ENCODE results near the gene CARD11.
A peak's percentile ranks its signal among the peaks of the same experiment; 100 is the strongest.

The CARD11 gene

DNA sequence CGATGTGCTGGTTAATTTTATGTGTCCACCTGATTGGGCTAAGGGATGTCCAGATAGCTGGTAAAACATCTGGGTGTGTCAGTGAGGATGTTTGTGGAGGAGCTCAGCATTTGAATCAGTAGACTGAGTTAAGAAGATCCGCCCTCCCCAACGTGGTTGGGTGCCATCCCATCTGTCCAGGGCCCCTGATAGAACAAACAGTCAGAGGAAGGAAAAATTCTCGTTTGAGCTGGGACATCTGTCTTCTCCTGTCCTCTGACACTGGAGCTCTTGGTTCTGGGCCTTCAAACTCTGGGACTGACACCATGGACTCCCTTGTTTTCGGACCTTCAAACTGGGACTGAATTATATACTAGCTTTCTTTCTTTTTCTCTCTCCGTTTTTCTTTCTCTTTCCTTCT, 59.6 kb downstream of the CARD11 start:
- DNase-seq (ENCODE audit: low read depth in 4 of 4, low spot score in 1 of 4), result no peak

DNA sequence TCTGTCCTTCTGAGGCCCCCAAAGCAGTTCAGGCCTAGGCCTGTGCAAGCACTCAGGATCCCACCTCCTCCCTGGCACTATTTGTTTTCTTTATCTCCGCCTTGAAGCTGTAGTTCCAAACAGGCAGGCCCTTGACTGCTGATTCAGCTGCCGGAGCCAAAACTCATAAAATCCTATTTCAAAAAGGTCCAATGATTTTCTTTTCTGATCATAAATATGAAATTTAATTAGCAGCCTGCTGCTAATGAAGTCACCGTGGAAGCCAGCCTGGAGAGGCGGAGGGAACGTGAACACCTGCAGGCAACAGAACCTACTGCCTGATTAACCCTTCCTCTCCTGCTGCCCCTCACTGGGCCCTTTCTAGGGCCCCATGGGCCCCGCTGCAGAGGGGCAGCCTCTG, 60.1 kb downstream of the CARD11 start:
- DNase-seq (ENCODE audit: low read depth in 4 of 4, low spot score in 1 of 4), result no peak

DNA sequence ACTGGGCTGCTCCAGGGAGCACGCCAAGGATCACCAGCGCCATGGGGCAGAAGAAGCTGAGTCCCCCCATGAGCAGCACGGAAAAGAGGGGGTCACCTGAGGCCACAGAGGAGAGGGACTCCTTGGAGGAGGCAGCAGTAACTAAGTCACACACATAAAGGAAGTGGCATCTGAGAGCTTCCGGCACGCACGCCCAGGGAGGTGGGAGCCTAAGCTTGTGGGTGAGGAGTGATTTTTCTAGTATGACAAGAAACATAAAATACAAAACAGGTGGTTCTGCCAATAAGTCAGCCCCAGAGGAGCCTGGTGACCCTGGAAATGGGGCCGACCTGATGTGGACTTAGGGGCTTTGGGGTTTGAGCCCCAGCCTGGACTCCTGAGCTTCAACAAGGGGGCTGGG, 60.8 kb downstream of the CARD11 start:
- peak in 2 of 4 experiments; percentile 20 to 32 for DNase-seq (ENCODE audit: low read depth in 4 of 4, low spot score in 1 of 4)

DNA sequence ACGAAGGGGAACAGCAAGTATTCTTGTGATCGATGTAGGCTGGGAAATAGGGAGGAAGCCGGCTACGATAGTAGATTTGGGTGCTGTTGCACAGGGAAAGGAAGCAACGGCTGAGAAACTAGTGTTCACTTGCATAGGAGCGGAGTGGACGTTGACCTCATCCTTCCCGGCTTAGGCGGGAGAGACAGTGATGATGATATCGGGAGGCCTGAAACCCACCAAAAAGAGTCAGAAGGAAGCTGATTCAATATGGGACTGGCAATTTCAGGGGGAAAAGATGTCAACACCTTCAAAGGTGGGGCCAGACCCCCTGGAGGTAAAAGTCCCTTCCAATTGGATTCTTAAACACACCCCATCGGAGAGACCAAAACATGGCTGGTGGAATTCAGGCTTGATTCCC, 61.3 kb downstream of the CARD11 start:
- DNase-seq (ENCODE audit: low read depth in 4 of 4, low spot score in 1 of 4), result no peak

DNA sequence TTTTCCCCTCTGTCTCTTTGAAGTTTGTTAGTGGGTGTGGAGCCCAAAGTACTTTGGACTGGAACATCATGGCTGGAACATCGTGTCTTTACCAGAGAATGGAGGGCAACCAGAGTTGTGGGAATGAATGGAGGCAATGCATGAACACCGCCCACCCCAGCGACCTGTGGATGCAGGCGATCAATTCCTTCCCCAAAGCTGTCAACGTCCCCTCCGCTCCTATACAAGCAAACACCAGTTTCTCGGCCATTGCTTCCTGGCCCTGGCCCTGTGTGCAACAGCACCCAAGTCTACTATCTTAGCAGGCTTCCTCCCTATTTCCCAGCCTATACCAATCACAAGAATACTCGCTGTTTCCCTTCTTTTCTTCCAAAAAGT, 62.6 kb downstream of the CARD11 start:
- DNase-seq (ENCODE audit: low read depth in 4 of 4, low spot score in 1 of 4), result no peak

DNA sequence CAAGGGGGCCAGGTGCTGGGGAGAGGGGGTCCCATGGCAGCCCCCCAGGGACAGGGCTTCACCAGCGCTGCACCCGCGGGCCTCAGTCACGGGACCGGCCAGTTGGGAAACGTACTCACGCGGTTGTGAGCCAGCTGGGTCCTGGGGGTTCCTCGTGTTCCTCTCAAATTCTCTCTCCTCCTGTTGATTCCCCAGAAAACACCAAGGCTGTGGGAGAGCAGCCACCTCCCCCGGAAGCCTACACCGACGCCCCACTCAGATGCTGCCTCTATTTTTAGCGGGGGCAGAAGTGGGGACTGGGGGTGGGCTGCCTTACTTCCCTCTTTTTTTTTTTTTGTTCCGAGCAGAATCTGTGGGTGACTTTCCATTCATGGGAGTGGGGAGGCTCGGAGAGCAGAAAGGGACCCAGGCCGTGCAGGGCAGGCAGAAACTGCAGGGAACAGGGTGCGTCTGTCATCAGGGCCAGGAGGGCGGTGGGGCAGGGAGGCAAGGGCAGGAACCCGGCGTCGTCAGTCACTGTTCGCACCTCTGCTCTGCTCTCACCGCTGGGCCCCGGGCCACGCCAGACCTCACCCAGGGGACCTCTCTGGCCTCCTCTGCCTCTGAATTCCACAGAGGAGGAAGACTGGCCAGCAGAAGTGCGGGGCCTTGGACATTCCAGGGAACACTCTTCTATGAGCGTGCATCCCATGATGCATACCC, 63.1 kb downstream of the CARD11 start:
- DNase-seq (ENCODE audit: low read depth in 4 of 4, low spot score in 1 of 4), result no peak

DNA sequence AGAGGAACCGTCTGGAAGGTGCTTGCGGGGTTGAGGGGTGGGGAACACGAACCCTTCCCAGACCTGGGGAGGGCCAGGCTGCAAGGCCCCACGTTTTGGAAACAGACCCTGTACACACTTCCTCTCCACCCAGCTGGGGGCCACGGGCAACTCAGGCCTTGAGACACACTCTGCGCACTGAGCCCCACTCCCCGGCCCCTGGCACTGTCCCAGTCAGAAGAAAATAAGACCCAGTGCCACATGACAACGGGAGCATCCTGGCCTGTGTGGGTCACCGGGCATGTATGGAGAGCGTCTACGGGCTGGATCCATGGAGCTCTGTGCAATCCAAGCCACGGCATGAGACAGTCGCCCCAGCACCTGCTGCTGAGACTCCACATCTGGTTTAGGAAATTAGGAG, 63.7 kb downstream of the CARD11 start:
- no peak for DNase-seq (ENCODE audit: low read depth in 4 of 4, low spot score in 1 of 4)

DNA sequence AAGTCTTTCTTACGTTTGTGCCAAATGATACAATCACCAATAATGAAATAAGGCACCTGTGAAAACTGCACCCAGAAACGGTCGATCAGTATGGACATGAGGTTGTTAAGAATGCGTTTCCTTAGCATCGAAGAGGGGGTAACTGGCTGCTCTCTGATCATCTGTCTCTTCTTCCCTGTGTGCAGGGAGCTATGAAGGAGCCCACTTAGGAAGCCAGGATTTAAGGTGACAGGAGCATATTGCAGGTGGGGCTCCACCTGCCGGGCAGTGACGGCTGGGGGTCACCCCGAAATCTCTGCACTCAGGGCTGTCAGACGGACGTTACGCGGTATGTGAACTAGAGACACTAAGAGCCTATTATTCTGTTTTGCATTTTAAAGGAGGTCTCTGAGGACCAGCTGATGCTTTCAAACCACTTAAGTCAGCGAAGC, 64.5 kb downstream of the CARD11 start:
- no peak for DNase-seq (ENCODE audit: low read depth in 4 of 4, low spot score in 1 of 4)

DNA sequence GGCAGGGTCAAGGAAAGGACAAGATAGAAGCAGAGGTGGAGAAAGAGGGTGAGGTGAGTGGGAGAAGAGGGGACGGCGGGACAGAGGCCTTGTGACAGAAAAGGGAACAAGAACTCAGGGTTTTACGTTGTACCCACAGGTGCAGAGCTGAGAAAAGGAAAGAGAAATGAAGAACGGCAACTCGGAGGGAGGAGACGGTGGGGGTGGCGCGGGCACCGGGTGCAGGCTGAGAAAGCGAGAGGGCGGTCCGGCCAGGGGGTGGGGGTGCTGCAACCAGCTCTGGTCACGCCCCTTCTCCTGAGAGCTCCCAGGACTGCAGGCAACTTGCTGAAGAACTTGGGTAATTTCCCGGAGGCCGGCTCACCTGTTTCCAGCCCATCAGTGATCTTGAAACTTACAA, 65.3 kb downstream of the CARD11 start:
- peak; percentile 59 to 93 (median 76) for DNase-seq (ENCODE audit: low read depth in 4 of 4, low spot score in 1 of 4)

DNA sequence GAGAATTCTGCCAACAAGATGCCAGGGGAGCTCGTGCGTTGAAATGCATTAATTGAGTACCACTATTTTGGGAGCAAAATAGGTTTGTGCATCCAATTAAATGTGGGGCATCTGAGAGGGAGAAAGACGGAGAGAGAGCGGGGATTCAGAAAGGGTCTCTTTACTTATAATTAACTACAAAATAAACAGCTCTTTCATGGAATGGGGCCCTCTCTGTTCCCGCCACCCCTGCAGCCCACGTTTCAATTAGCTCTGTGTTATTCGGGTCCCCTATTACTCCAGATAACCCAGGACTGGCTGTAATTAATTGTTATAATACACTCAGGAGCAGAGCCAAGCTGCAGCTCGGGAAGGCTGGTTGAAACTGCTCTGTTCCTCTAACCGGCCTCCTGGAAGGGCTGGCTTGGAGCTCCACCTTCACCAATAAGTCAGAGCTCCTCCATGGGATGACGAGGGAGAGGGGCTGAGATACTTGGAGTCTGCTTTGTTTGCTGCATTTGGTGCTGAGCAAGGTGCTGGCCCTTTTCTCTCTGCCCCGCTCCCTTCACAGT, 67.8 kb downstream of the CARD11 start:
- DNase-seq (ENCODE audit: low read depth in 4 of 4, low spot score in 1 of 4), result no peak

DNA sequence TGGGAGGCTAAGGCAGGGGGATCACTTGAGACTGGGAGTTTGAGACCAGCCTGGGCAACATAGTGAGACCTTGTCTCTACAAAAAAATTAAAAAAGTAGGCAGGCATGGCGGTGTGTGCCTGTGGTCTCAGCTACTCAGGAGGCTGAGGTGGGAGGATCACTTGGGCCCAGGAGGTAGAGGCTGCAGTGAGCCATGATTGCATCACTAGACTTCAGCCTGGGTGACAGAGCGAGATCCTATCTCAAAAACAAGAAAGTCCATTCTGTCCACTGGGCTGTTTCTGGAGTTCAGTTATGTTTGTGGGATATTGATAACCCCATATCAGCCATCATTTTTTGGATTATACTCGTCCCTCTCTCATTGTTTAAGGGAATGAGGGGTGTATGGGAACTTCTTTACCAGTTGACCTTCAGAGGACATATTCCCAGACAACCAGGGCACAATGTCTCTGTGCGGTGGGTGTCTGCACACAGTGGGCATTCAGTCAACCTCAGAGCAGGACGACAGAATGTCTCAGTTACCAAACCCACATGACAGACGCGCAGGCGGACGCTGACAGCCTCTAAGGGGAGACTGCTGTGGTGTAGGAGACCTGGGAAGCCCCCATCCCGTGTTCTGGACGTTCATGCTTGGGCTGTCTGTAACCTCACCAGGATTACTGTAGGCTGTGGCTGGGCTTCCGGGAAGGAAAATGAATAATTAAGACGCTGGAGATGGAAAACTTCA, 69.4 kb downstream of the CARD11 start:
- no peak for DNase-seq (ENCODE audit: low read depth in 4 of 4, low spot score in 1 of 4)

DNA sequence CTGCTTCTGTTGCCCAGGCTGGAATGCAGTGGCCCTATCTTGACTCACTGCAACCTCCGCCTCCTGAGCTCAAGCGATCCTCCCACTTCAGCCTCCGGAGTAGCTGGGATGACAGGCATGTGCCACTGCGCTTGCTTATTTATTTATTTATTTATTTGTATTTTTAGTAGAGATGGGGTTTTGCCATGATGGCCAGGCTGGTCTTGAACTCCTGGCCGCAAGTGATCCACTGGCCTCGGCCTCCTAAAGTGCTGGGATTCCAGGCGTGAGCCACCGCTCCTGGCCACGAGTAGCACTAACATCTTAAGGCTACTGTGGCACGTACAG, 70.9 kb downstream of the CARD11 start:
- DNase-seq (ENCODE audit: low read depth in 4 of 4, low spot score in 1 of 4), result no peak

DNA sequence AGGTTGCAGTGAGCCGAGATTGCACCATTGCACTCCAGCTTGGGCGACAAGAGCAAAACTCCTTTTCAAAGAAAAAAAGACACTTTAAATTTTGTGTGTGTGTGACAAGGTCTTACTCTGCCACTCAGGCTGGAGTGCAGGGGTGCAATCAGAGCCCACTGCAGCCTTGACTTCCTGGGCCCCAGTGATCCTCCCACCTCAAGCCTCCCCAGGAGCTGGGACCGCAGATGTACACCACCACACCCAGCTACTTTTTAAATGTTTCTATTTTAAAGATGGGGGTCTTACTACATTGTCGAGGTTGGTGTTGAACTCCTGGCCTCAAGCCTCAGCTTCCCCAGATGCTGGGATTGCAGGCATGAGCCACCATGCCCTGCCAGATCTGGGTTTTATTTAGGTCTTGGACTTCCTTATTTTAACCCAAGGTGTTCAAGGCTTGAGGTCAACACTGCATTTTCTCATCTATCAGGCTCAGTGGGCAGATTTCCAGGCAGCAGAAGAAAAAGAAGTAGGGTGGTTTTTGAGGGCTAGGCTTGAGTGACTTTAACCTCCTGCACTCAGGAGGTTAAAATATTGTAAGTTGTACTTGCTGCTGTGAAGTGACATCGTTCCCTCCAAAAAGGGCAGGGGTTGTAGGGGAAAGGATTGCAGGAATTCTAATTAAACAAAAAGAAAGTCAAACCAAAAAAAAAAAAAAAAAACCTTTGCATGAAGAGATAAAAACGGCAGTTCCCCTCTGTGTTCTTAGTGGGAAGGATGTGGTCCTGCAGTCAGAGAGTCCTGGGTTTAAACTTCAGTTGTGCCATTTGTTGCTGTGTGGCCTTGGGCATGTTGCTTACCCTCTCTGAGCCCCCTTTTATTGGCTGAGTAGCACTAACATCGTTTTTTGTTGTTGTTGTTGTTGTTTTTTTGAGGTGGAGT, 71.5 kb downstream of the CARD11 start:
- no peak for DNase-seq (ENCODE audit: low read depth in 4 of 4, low spot score in 1 of 4)

DNA sequence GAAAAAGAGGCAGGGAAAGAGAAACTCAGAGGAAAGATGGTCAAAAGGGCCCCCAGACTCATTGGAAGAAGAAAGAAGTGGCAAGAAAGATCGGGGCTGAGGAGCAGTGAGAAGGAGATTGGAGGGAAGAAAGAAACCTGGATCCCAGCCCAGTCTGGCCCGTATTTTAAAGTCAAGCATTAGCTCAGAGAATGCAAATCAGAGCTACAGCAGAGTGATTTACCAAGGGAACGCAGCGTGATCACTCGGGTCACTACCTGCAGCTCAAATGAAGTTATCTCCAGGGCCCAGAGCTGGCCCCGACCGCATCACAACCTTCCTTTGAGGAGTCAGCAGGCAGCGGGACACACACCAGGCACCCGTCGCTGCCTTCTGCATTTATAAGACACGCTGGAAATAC, 72.8 kb downstream of the CARD11 start:
- no peak for DNase-seq (ENCODE audit: low read depth in 4 of 4, low spot score in 1 of 4)

DNA sequence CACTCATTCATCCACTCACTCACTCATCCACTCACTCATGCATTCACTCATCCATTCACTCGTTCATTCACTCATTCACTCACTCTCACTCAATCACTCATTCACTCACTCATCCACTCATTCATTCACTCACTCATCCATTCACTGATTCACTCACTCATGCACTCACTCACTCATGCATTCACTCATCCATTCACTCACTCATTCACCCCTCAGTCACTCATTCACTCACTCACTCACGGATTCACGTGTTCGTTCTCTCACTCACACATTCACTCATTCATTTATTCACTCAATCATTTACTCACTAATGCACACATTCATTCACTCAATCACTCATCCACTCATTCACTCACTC, 73.4 kb downstream of the CARD11 start:
- DNase-seq (ENCODE audit: low read depth in 4 of 4, low spot score in 1 of 4), result no peak

DNA sequence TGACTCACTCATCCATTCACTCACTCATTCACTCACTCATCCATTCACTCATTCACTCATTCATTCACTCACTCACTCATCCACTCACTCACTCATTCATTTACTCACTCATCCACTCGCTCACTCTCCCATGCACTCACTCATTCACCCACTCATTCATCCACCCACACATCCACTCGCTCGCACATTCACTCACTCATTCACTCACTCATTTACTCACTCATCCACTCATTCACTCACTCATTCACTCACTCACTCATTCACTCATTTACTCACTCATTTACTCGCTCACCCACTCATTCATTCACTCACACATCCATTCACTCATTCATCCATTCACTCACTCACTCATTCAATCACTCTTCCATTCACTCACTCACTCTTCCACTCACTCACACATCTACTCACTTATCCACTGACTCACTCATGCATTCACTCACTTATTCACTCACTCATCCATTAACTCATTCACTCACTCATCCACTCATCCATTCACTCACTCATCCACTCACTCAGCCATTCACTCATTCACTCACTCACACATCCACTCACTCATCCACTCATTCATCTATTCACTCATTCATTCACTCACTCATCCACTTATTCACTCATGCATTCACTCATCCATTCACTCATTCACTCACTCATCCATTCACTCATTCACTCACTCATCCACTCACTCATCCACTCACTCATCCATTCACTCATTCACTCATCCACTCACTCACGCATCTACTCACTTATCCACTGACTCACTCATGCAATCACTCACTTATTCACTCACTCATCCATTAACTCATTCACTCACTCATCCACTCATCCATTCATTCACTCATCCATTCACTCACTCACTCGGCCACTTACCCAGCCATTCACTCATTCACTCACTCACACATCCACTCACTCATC, 74.0 kb downstream of the CARD11 start:
- no peak for DNase-seq (ENCODE audit: low read depth in 4 of 4, low spot score in 1 of 4)

DNA sequence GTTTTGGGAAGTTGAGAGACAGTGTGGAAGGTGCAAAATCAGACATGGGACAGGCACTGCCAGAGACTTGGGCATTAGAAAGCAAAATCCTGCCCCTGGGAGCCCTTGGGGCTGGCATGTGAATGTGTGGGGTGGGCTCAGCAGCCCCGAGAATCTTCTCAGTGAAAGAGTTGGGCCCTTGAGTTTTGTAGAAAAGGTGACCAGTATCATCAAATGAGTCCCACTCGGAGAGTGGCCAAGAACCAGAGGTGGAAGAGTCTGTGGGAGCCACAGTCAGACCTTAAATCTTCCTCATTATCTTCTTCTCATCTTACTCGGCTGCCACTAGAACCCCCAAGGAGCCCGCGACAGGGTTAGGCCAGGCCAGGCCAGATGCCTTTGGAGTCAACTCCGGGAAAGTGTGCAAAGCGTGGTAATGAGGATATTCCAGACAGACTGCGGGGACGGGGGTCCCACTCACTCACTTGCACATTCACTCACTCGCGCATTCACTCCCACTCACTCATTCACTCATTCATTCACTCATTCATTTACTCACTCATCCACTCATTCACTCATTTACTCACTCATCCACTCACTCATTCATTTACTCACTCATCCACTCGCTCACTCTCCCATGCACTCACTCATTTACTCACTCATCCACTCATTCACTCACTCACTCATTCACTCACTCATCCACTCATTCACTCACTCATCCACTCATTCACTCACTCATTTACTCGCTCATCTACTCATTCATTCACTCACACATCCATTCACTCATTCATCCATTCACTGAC, 74.9 kb downstream of the CARD11 start:
- no peak for DNase-seq (ENCODE audit: low read depth in 4 of 4, low spot score in 1 of 4)

DNA sequence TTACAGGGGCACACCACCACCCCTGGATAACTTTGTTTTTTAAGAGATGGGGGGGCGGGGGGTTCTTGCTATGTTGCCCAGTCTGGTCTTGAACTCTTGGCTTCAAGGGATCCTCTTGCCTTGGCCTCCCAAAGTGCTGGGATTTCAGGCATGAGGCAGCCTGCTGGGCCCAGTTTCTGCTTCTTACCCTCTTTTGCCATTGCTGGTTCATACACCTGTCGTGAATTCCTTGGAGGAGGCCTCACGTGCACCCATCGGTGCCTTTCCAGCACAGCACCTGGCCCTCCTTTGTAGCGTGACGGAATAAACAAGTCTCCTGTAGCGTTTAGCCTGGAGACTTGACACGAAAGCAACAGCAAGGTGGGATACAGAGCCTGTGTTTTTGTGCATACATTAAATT, 75.5 kb downstream of the CARD11 start:
- DNase-seq (ENCODE audit: low read depth in 4 of 4, low spot score in 1 of 4), result no peak

DNA sequence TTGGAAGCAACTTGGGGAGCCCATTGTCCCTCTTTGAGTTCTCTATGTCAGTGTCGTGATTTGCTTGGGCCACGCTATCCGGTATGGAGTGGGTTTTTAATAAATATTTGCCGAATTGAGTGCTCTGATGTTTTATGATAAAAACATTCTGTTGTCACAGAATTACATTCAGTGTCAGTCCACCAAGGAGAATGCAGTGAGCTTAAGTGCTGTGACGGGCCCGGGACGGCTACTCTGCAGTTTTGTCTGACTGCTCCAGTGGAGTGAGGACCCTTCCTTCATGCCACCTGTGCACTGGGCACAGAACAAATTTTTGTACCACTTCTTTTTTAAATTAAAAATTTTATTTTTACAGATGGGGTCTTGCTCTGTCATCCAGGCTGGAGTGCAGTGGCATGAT, 76.0 kb downstream of the CARD11 start:
- DNase-seq (ENCODE audit: low read depth in 4 of 4, low spot score in 1 of 4), result no peak

DNA sequence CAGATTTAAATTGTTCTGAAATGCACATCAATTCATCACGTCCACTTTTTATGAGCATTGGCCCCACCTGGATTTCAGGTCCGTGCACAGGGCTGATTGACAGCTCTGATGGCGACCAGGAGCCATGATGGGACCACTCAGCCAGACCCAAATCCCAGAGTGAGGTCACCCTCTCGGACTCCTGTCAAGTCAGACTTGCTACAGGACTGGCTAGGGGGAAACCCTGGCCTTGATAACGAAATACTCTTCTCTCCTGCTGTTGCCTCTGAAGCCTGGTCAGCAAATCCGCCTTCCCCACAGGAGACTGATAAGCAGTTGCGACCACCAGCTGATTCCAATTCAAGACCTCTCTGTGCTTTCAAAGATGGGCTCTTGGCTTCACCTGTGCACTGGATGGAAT, 76.4 kb downstream of the CARD11 start:
- no peak for DNase-seq (ENCODE audit: low read depth in 4 of 4, low spot score in 1 of 4)
